H1 (cell line): ENCODE results near the gene C1GALT1. TPM values are rescaled to one million over a fixed set of nuclear protein-coding genes. Genes with fewer than 3 reads are reported as not detected.

Experiments
- polyA plus RNA-seq, 7 experiments: library from polyadenylated mRNA; depleted of rRNA in 3 of 7; stranded (reverse) in 5 of 7; unstranded in 2 of 7; fragments of >200 nt in 5 of 7; fragments of 200-250 nt in 2 of 7; gene quantifications; 1 replicate in 5 of 7; 2 replicates in 1 of 7; 4 replicates in 1 of 7; pipeline versions ENCODE4 v1.2.1 to v1.2.3, GENCODE V29; 2011 to 2013; ENCODE audit warnings: missing spikeins in 2 of 7, mixed read lengths in 2 of 7
- total RNA-seq: library from RNA; stranded (reverse); fragmentation: NEBNext Ultra II Directional; extraction: Animal tissue kit (Norgen Biotek cat#: 25700); gene quantifications from 2 replicates; pipeline ENCODE4 v1.2.1, GENCODE V29; 2021
- TF ChIP-seq, protein P1 (sequence below): fragments of 300-600 bp; sonication (generic); IDR thresholded peaks from 2 replicates; pipeline ENCODE4 v1.7.1; 2012; ENCODE audit warnings: low read length, moderate library complexity, mild to moderate bottlenecking, inconsistent platforms; ENCODE audit not compliant: insufficient replicate concordance

C1GALT1 gene
- total and polyA plus RNA-seq, 2 of the 8 experiments (the other 6 are each of a cell fraction or from before 2014, with no cell fraction given) = 18.7 to 94.2 TPM

DNA sequence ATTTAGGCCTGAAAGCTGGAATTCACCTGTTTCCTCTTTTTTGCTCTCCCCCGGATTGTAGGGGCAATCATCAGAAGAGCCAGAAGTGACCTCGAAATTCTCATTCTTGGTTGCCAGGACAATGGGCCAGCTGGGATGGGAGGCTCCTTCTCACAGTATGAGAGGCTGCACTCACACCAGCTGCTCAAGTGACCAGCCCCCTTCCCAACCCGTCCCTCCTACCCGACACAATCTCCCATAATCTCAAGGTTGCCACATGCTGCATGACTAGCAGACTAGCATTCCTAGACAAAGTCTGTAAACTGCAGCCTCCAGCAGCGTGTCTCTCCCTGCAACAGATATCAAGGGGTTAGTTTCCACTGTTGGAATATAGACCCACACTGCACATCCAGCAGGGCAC lies 110.3 kb downstream of the C1GALT1 start (continued):
- TF ChIP-seq, protein P1, sequence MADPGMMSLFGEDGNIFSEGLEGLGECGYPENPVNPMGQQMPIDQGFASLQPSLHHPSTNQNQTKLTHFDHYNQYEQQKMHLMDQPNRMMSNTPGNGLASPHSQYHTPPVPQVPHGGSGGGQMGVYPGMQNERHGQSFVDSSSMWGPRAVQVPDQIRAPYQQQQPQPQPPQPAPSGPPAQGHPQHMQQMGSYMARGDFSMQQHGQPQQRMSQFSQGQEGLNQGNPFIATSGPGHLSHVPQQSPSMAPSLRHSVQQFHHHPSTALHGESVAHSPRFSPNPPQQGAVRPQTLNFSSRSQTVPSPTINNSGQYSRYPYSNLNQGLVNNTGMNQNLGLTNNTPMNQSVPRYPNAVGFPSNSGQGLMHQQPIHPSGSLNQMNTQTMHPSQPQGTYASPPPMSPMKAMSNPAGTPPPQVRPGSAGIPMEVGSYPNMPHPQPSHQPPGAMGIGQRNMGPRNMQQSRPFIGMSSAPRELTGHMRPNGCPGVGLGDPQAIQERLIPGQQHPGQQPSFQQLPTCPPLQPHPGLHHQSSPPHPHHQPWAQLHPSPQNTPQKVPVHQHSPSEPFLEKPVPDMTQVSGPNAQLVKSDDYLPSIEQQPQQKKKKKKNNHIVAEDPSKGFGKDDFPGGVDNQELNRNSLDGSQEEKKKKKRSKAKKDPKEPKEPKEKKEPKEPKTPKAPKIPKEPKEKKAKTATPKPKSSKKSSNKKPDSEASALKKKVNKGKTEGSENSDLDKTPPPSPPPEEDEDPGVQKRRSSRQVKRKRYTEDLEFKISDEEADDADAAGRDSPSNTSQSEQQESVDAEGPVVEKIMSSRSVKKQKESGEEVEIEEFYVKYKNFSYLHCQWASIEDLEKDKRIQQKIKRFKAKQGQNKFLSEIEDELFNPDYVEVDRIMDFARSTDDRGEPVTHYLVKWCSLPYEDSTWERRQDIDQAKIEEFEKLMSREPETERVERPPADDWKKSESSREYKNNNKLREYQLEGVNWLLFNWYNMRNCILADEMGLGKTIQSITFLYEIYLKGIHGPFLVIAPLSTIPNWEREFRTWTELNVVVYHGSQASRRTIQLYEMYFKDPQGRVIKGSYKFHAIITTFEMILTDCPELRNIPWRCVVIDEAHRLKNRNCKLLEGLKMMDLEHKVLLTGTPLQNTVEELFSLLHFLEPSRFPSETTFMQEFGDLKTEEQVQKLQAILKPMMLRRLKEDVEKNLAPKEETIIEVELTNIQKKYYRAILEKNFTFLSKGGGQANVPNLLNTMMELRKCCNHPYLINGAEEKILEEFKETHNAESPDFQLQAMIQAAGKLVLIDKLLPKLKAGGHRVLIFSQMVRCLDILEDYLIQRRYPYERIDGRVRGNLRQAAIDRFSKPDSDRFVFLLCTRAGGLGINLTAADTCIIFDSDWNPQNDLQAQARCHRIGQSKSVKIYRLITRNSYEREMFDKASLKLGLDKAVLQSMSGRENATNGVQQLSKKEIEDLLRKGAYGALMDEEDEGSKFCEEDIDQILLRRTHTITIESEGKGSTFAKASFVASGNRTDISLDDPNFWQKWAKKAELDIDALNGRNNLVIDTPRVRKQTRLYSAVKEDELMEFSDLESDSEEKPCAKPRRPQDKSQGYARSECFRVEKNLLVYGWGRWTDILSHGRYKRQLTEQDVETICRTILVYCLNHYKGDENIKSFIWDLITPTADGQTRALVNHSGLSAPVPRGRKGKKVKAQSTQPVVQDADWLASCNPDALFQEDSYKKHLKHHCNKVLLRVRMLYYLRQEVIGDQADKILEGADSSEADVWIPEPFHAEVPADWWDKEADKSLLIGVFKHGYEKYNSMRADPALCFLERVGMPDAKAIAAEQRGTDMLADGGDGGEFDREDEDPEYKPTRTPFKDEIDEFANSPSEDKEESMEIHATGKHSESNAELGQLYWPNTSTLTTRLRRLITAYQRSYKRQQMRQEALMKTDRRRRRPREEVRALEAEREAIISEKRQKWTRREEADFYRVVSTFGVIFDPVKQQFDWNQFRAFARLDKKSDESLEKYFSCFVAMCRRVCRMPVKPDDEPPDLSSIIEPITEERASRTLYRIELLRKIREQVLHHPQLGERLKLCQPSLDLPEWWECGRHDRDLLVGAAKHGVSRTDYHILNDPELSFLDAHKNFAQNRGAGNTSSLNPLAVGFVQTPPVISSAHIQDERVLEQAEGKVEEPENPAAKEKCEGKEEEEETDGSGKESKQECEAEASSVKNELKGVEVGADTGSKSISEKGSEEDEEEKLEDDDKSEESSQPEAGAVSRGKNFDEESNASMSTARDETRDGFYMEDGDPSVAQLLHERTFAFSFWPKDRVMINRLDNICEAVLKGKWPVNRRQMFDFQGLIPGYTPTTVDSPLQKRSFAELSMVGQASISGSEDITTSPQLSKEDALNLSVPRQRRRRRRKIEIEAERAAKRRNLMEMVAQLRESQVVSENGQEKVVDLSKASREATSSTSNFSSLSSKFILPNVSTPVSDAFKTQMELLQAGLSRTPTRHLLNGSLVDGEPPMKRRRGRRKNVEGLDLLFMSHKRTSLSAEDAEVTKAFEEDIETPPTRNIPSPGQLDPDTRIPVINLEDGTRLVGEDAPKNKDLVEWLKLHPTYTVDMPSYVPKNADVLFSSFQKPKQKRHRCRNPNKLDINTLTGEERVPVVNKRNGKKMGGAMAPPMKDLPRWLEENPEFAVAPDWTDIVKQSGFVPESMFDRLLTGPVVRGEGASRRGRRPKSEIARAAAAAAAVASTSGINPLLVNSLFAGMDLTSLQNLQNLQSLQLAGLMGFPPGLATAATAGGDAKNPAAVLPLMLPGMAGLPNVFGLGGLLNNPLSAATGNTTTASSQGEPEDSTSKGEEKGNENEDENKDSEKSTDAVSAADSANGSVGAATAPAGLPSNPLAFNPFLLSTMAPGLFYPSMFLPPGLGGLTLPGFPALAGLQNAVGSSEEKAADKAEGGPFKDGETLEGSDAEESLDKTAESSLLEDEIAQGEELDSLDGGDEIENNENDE = no peak
